ENCODE results near the gene GGN.
"Not testable (repeated sequence)": the region's sequence is repeated elsewhere in the genome, so short reads cannot be mapped to it uniquely, and the experiment has no call there.

The GGN gene, protein sequence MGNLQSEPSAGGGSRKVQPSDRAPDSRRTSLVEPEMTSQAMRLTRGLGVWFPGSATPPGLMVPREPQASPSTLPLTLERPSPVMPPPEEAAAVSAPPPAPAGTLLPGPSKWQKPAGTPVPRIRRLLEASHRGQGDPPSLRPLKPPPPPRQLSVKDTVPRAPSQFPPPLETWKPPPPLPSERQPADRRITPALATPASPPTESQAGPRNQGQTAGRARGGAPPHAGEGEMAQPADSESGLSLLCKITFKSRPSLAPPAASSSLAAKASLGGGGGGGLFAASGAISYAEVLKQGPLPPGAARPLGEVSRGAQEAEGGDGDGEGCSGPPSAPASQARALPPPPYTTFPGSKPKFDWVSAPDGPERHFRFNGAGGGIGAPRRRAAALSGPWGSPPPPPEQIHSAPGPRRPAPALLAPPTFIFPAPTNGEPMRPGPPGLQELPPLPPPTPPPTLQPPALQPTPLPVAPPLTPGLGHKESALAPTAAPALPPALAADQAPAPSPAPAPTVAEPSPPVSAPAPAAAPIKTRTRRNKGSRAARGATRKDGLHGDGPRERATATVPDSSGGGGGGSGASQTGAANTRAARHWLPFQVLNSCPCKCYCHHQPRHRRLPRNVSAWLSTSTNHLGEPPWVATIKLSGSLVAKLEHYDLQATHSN

DNA sequence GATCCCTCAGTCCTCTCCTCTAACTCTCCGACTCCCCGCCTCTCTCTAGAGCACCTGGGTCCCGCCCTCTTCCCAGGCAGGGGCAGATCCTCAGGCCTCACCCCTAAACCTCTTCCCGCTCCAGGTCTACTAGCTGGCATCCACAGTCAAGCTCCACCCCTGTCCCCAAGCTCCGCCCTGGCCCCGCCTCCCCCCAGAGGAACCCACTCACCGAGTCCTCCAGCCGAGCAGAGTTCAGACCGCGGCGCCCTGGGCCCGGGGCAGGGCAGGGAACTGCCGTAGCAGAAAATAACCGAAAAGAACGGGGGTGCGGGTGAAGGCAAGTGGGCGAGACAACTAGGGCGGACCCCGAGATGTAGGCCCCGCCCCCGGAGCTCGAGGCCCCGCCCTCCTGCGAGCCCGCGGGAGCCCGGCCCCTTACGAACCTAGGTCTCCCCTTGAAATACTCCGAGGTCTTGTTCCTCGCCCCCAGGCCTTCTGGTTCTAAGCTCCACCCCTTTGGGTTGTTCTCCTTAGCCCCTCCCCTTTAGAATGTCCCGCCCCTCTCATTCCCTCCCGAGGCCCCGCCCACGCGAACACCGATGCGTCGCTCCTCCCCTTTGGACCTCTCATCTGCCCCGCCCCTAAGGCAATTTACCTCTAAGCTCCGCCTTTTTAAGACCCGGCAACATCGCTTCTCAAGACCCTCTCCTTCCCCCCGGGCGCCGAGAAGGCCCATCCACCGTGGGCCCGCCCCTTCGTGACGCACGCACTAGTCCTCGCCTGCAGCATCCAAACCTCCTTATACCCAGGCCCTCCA lies at the start of gene GGN:
TSS of gene GGN (minus strand) at position 485 of the 799 bp plus-strand sequence. CDS start 773 bp downstream, outside the sequence.
- Histone ChIP-seq H3K36me3 (ENCODE audit: control insufficient read depth, insufficient read depth, low read length) (peaks cover 6% of the 10 kb centered on the region), H3K9ac (ENCODE audit: low read depth, low read length) (peak within 1 kb of the TSS; percentile 70), H3K27me3 (ENCODE audit: control insufficient read depth, insufficient read depth, low read length) (peaks cover 3% of the 10 kb centered on the region), H3K9me3 (ENCODE audit: control insufficient read depth, insufficient read depth, low read length) (no peaks in the 10 kb centered on the region), H3K4me3 (ENCODE audit: low read depth, low read length) (peak within 1 kb of the TSS; percentile 86), H3K4me1 (ENCODE audit: control insufficient read depth, insufficient read depth, low read length) (peaks cover 8% of the 10 kb centered on the region)

DNA sequence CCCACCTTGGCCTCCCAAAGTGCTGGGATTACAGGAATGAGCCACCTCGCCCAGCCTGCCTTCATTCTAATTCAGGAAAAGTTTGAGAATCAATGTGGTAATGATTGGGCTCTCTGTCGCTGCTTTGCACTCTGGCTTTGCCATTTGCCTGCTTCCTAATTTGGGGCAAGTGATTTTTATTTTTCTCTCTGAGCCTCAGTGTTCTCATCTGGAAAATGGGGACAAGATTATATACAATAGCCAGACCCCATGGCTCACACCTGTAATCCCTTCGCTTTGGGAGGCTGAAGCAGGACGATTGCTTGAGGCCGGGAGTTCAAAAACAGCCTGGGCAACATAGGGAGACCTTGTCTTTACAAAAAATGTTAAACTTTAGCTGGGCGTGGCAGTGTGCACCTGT lies 49.5 kb upstream of the GGN start:
- peaks cover 3% of the 10 kb centered on the region for H3K4me1 ChIP-seq (ENCODE audit: control insufficient read depth, insufficient read depth, low read length)
- no peak overlapping the region for H3K9ac ChIP-seq (ENCODE audit: low read depth, low read length)
- H3K4me3 ChIP-seq (ENCODE audit: low read depth, low read length), result no peak overlapping the region
- no peaks in the 10 kb centered on the region for H3K9me3 ChIP-seq (ENCODE audit: control insufficient read depth, insufficient read depth, low read length)
- no peaks in the 10 kb centered on the region for H3K36me3 ChIP-seq (ENCODE audit: control insufficient read depth, insufficient read depth, low read length)
- H3K27me3 ChIP-seq (ENCODE audit: control insufficient read depth, insufficient read depth, low read length), result no peaks in the 10 kb centered on the region

DNA sequence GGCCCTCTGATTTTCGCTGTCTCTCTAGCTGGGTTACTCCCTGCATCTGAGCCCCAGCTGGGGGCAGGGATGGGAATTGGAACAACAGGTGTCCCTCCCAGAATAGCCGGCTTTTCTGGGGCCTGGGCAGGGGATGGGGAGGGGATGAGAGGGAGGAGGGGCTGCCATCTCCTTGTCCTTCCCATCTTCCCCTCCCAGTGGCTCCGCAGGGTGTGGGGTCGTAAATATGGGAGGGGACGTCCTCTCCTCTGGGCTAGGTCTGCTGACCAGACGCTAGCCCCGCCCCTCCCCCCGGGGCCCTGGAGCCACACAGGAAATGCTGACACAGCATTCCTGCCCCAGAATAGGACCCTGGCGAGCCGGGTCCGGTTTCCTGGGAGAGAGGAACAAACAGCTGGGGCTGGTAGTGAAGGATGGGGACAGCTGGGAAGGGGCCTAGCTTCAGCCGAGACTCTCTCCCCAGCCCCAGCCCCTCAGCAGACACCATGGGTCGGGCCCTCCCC lies 46.8 kb upstream of the GGN start:
- no peak overlapping the region for H3K9ac ChIP-seq (ENCODE audit: low read depth, low read length)
- no peaks in the 10 kb centered on the region for H3K9me3 ChIP-seq (ENCODE audit: control insufficient read depth, insufficient read depth, low read length)
- H3K27me3 ChIP-seq (ENCODE audit: control insufficient read depth, insufficient read depth, low read length), result no peaks in the 10 kb centered on the region
- no peaks in the 10 kb centered on the region for H3K36me3 ChIP-seq (ENCODE audit: control insufficient read depth, insufficient read depth, low read length)
- peak overlapping the region; percentile 88 for H3K4me3 ChIP-seq (ENCODE audit: low read depth, low read length)
- peaks cover 3% of the 10 kb centered on the region for H3K4me1 ChIP-seq (ENCODE audit: control insufficient read depth, insufficient read depth, low read length)

GRCh38 chr19:38433268-38433733 lies 45.5 kb upstream of the GGN start, which contains the start of gene RYR1:
Gene RYR1 (plus strand): TSS chr19:38433691. CDS start chr19:38433830, 139 bp downstream.
- Histone ChIP-seq H3K4me1 (ENCODE audit: control insufficient read depth, insufficient read depth, low read length) (peaks cover 3% of the 10 kb centered on the region), H3K9ac (ENCODE audit: low read depth, low read length) (peak within 1 kb of the TSS; percentile 70), H3K27me3 (ENCODE audit: control insufficient read depth, insufficient read depth, low read length) (no peaks in the 10 kb centered on the region), H3K9me3 (ENCODE audit: control insufficient read depth, insufficient read depth, low read length) (no peaks in the 10 kb centered on the region), H3K4me3 (ENCODE audit: low read depth, low read length) (peak within 1 kb of the TSS; percentile 88), H3K36me3 (ENCODE audit: control insufficient read depth, insufficient read depth, low read length) (no peaks in the 10 kb centered on the region)

- Histone ChIP-seq H3K27me3 (ENCODE audit: control insufficient read depth, insufficient read depth, low read length) (no peaks in the 10 kb centered on the region), H3K9me3 (ENCODE audit: control insufficient read depth, insufficient read depth, low read length) (no peaks in the 10 kb centered on the region), H3K4me1 (ENCODE audit: control insufficient read depth, insufficient read depth, low read length) (peaks cover 3% of the 10 kb centered on the region), H3K4me3 (ENCODE audit: low read depth, low read length) (no peak overlapping the region), H3K9ac (ENCODE audit: low read depth, low read length) (no peak overlapping the region), H3K36me3 (ENCODE audit: control insufficient read depth, insufficient read depth, low read length) (no peaks in the 10 kb centered on the region)
These were observed 43.1 kb upstream of the GGN start for GRCh38 chr19:38430931-38431330.

DNA sequence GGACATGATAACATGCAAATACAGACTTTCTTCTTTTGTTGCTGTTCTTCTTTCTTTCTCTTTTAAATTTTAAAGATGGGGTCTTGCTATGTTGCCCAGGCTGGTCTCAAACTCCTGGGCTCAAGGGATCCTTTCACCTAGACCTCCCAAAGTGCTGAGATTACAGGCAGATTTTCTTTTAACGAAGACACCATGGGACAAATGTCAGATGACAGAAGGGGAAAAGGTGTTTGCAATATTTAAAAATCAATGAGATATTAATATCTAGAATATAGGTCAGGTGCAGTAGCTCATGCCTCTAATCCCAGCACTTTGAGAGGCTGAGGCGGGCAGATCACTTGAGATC lies 42.0 kb upstream of the GGN start:
- no peaks in the 10 kb centered on the region for H3K9me3 ChIP-seq (ENCODE audit: control insufficient read depth, insufficient read depth, low read length)
- no peaks in the 10 kb centered on the region for H3K27me3 ChIP-seq (ENCODE audit: control insufficient read depth, insufficient read depth, low read length)
- H3K9ac ChIP-seq (ENCODE audit: low read depth, low read length), result no peak overlapping the region
- no peaks in the 10 kb centered on the region for H3K36me3 ChIP-seq (ENCODE audit: control insufficient read depth, insufficient read depth, low read length)
- H3K4me1 ChIP-seq (ENCODE audit: control insufficient read depth, insufficient read depth, low read length), result peaks cover 5% of the 10 kb centered on the region
- H3K4me3 ChIP-seq (ENCODE audit: low read depth, low read length), result no peak overlapping the region

DNA sequence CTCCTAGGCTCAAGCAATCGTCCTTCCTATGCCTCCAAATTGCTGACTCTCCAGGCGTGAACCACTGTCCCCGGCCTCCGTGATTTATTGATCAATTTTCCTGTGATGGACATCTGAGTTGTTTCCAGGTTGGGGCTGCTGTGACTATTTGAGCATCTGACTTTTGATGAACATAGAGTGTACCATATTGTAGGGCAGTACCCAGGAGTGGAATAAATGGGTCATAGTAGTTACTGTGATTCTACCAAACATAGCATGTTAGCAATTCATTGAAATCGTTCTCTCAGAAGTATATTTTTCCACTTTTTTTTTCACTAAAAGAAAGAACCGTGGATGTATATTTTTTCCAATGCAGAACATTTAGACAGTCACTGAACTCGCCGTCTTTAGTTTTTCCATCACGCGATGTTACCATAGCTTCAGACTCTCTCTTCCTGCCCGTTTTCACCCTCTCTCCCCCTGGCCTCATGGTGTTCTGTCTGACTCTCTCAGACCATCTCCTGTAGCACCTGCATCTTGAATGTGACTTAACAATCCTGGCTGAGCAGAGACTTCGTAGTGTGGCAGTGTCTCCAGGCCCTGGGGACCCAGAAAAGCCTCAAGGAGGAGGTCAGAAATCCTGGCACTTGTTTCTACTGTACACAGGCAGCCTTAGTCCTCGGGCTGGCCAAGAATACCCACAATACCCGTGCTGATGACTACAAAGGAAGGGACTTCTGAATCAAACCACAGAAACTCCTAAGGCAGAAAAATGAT lies 41.4 kb upstream of the GGN start:
- Histone ChIP-seq H3K4me3 (ENCODE audit: low read depth, low read length) (no peak overlapping the region), H3K9ac (ENCODE audit: low read depth, low read length) (no peak overlapping the region), H3K36me3 (ENCODE audit: control insufficient read depth, insufficient read depth, low read length) (no peaks in the 10 kb centered on the region), H3K9me3 (ENCODE audit: control insufficient read depth, insufficient read depth, low read length) (no peaks in the 10 kb centered on the region), H3K4me1 (ENCODE audit: control insufficient read depth, insufficient read depth, low read length) (peaks cover 5% of the 10 kb centered on the region), H3K27me3 (ENCODE audit: control insufficient read depth, insufficient read depth, low read length) (no peaks in the 10 kb centered on the region)

DNA sequence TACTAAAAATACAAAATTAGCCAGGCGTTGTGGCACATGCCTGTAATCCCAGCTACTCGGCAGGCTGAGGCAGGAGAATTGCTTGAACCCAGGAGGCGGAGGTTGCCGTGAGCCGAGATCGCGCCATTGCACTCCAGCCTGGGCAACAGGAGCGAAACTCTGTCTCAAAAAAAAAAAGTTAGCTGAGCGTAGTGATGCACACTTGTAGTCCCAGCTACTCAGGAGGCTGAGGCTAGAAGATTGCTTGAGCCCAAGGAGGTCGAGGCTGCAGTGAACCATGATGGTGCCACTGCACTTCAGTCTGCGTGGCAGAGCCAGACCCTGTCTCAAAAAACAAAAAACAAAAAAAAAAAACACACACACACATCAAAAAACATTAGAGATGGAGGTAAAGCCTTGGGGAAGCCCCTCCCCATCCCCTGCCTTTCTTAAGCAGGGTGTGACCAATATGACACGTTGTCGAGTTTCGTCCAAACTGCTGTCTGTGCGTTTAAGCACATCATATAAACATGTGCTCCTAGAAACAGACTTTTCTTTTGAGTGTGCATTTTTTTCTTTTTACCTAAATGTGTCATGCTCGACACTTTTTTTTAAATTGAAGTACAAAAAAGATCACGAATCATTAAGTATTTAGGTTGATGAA lies 39.3 kb upstream of the GGN start:
- not testable (repeated sequence) for H3K9ac ChIP-seq (ENCODE audit: low read depth, low read length); H3K4me3 ChIP-seq (ENCODE audit: low read depth, low read length); H3K36me3 ChIP-seq (ENCODE audit: control insufficient read depth, insufficient read depth, low read length); H3K9me3 ChIP-seq (ENCODE audit: control insufficient read depth, insufficient read depth, low read length); H3K4me1 ChIP-seq (ENCODE audit: control insufficient read depth, insufficient read depth, low read length); H3K27me3 ChIP-seq (ENCODE audit: control insufficient read depth, insufficient read depth, low read length)

DNA sequence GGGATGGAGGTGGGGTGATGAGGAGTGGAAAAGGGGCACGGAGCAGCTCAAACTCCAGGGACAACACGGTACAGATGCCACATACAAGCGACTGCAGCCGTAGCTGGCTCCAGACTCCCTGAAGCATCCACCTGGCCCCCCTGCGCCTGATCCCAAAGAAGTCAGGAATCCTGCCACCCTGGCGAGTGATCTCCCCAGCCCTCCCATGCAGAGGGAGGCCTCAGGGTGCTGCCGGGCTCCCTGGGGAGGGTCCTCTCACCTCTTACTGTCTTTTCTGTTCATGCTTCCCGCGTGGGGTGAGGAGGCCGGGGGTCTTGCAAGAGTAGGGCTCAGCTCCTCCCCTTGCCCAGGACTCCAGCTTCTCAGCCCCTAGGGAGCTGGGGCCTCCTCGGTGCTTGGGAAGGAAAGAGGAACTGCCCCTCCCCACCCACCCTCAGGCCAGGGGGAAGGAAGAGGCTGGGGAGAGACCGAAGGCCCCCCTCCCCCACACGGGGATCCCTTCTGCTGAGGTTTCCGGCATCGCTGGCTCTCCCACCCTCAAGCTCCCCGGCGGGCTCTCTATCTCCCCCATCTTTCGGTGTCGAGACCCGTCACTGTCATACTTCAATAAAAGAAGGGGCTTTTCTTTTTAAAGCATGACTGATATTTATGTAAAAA lies 38.1 kb upstream of the GGN start, which contains the start of gene RASGRP4:
TSS of gene RASGRP4 (minus strand) at position 410 of the 657 bp plus-strand sequence. CDS start at position 282, 128 bp downstream.
- H3K4me1 ChIP-seq (ENCODE audit: control insufficient read depth, insufficient read depth, low read length), result peaks cover 5% of the 10 kb centered on the region
- H3K9me3 ChIP-seq (ENCODE audit: control insufficient read depth, insufficient read depth, low read length), result no peaks in the 10 kb centered on the region
- no peaks in the 10 kb centered on the region for H3K27me3 ChIP-seq (ENCODE audit: control insufficient read depth, insufficient read depth, low read length)
- peaks cover 3% of the 10 kb centered on the region for H3K36me3 ChIP-seq (ENCODE audit: control insufficient read depth, insufficient read depth, low read length)
- peak within 1 kb of the TSS; percentile 65 for H3K9ac ChIP-seq (ENCODE audit: low read depth, low read length)
- H3K4me3 ChIP-seq (ENCODE audit: low read depth, low read length), result peak within 1 kb of the TSS; percentile 39

DNA sequence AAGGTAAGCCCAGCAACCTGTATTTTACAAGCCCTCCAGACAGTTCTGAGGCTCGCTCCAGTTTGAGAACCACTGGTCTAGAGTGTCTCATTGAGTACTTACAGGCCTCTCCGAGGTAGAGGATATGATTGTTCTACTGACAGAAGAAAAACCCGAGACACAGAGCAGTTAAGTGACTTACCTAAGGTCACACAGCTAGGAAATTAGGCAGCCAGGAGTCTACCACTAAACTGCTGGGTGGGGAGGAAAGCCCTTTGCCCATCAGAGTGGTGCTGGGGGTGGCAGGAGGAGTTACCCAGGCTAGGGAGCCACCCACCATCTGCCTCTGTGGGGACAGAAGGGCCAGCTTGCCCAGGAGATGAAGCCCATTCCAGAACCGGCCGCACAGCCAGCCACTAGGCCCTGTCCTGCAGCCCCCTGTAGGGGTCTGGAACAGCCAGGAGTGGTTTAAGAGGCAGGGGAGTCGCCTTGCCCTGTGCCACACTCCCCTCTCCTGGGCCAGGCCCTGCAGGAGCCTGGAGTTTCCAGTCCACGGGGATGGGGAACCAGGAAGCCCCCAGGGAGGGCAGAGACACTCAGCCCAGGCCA lies 37.5 kb upstream of the GGN start:
- H3K9ac ChIP-seq (ENCODE audit: low read depth, low read length), result peak overlapping the region; percentile 65
- no peaks in the 10 kb centered on the region for H3K9me3 ChIP-seq (ENCODE audit: control insufficient read depth, insufficient read depth, low read length)
- peak overlapping the region; percentile 39 for H3K4me3 ChIP-seq (ENCODE audit: low read depth, low read length)
- no peaks in the 10 kb centered on the region for H3K27me3 ChIP-seq (ENCODE audit: control insufficient read depth, insufficient read depth, low read length)
- peaks cover 3% of the 10 kb centered on the region for H3K36me3 ChIP-seq (ENCODE audit: control insufficient read depth, insufficient read depth, low read length)
- H3K4me1 ChIP-seq (ENCODE audit: control insufficient read depth, insufficient read depth, low read length), result peaks cover 5% of the 10 kb centered on the region
